ENCODE data around the gene RASIP1.

GRCh38 chr19:48751845-48752495 is 11.6 kb upstream of the RASIP1 start:
- TF ChIP-seq, protein P1, sequence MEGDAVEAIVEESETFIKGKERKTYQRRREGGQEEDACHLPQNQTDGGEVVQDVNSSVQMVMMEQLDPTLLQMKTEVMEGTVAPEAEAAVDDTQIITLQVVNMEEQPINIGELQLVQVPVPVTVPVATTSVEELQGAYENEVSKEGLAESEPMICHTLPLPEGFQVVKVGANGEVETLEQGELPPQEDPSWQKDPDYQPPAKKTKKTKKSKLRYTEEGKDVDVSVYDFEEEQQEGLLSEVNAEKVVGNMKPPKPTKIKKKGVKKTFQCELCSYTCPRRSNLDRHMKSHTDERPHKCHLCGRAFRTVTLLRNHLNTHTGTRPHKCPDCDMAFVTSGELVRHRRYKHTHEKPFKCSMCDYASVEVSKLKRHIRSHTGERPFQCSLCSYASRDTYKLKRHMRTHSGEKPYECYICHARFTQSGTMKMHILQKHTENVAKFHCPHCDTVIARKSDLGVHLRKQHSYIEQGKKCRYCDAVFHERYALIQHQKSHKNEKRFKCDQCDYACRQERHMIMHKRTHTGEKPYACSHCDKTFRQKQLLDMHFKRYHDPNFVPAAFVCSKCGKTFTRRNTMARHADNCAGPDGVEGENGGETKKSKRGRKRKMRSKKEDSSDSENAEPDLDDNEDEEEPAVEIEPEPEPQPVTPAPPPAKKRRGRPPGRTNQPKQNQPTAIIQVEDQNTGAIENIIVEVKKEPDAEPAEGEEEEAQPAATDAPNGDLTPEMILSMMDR (IDR thresholded peaks at IDR 0.05), result no peak
- TF ChIP-seq POLR2A (IDR thresholded peaks at IDR 0.05), result no peak

Measured in Peyer's patch (tissue), 4 donors.